HepG2 (cell line): ENCODE results near the gene NPHP3. TPM values are rescaled to one million over a fixed set of nuclear protein-coding genes. Genes with fewer than 3 reads are reported as not detected.

Source experiments
- ATM ChIP-seq: fragments of 450-650 bp; IDR thresholded peaks from 2 replicates; pipeline ENCODE4 v1.7.1; 2017; ENCODE audit warnings: mild to moderate bottlenecking, borderline replicate concordance
- FOXC1 ChIP-seq: sonication (generic); formaldehyde crosslinking; IDR thresholded peaks from 2 replicates; pipeline ENCODE4 v1.8.0; 2022; ENCODE audit warnings: mild to moderate bottlenecking, missing genetic modification reagents, borderline replicate concordance
- IKZF4 ChIP-seq: sonication (generic); formaldehyde crosslinking; IDR thresholded peaks from 2 replicates; pipeline ENCODE4 v1.5.1; 2020; ENCODE audit warnings: borderline replicate concordance, mild to moderate bottlenecking, low read depth, missing genetic modification reagents; ENCODE audit errors: not compliant biosample characterization
- LCORL ChIP-seq, 2 experiments: fragments of 450-650 bp in 1 of 2; sonication (generic) in 1 of 2; formaldehyde crosslinking in 1 of 2; IDR thresholded peaks; 2 replicates each; pipeline versions ENCODE4 v1.5.0 to v1.6.1; 2017 to 2020; ENCODE audit warnings: antibody characterized with exemption in 1 of 2, missing genetic modification reagents in 1 of 2
- MLXIP ChIP-seq: sonication (generic); formaldehyde crosslinking; IDR thresholded peaks from 2 replicates; pipeline ENCODE4 v1.9.0; 2021; ENCODE audit warnings: missing genetic modification reagents, borderline replicate concordance
- PAXIP1 ChIP-seq: sonication (generic); formaldehyde crosslinking; conservative IDR thresholded peaks from 2 replicates; pipeline ENCODE4 v1.4.0; 2020; ENCODE audit warnings: mild to moderate bottlenecking, missing genetic modification reagents, moderate library complexity
- RXRB ChIP-seq: IDR thresholded peaks from 2 replicates; pipeline ENCODE4 v1.6.1; 2016; ENCODE audit warnings: borderline replicate concordance, missing genetic modification reagents, missing compliant biosample characterization
- THAP11 ChIP-seq: IDR thresholded peaks from 2 replicates; pipeline ENCODE4 v1.6.1; 2016; ENCODE audit warnings: missing biosample characterization, missing genetic modification reagents
- THAP9 ChIP-seq: sonication (generic); formaldehyde crosslinking; IDR thresholded peaks from 2 replicates; pipeline ENCODE4; 2020; ENCODE audit warnings: missing genetic modification reagents, mild to moderate bottlenecking, borderline replicate concordance
- ZBTB46 ChIP-seq: sonication (generic); formaldehyde crosslinking; IDR thresholded peaks from 2 replicates; pipeline ENCODE4 v1.4.0; 2020; ENCODE audit warnings: mild to moderate bottlenecking, missing genetic modification reagents, borderline replicate concordance
- ZNF143 ChIP-seq: sonication (generic); formaldehyde crosslinking; IDR thresholded peaks from 2 replicates; pipeline ENCODE4 v1.4.0; 2020; ENCODE audit warnings: missing genetic modification reagents
- ZNF317 ChIP-seq: sonication (generic); formaldehyde crosslinking; IDR thresholded peaks from 2 replicates; pipeline ENCODE4 v1.5.0; 2020; ENCODE audit warnings: mild to moderate bottlenecking, missing genetic modification reagents
- ZNF34 ChIP-seq: sonication (generic); formaldehyde crosslinking; IDR thresholded peaks from 2 replicates; pipeline ENCODE4 v1.4.0; 2020; ENCODE audit warnings: mild to moderate bottlenecking, missing genetic modification reagents, borderline replicate concordance
- ZNF614 ChIP-seq: IDR thresholded peaks from 2 replicates; pipeline ENCODE4 v1.6.1; 2018; ENCODE audit warnings: missing biosample characterization, missing genetic modification reagents, inconsistent platforms, borderline replicate concordance
- ZSCAN5A ChIP-seq: sonication (generic); formaldehyde crosslinking; IDR thresholded peaks from 2 replicates; pipeline ENCODE4 v1.8.0; 2022; ENCODE audit warnings: mild to moderate bottlenecking, missing genetic modification reagents, borderline replicate concordance
- polyA plus RNA-seq, 8 experiments: library from polyadenylated mRNA; depleted of rRNA in 3 of 8; stranded (reverse) in 7 of 8; unstranded in 1 of 8; fragments of >200 nt; fragmentation: Illumina TruSeq in 4 of 8; extraction: Trizol in 4 of 8; gene quantifications; 2 replicates each; pipeline versions ENCODE4 v1.2.1 to v1.2.3, GENCODE V29; 2011 to 2016; ENCODE audit warnings: low read depth in 4 of 8, missing spikeins in 1 of 8, mixed read lengths in 1 of 8; ENCODE audit not compliant: insufficient read depth in 1 of 8
- total RNA-seq, 5 experiments: library from RNA; depleted of rRNA; stranded (reverse); fragments of >200 nt; fragmentation: Illumina TruSeq; extraction: Trizol; gene quantifications; 2 replicates each; pipeline ENCODE4 v1.2.3, GENCODE V29; 2016; ENCODE audit warnings: low read depth in 1 of 5

Gene NPHP3
- total and polyA plus RNA-seq, 2 of the 13 experiments (the other 11 are each of a cell fraction or from before 2014, with no cell fraction given) = 11.0 to 20.2 TPM

GRCh38 chr3:132659365-132660051, 62.7 kb downstream of the NPHP3 start, which contains the start of gene ACAD11 (continued):
- TF ChIP-seq THAP9 (no peak), ZNF317 (CRISPR knock-in tag) (no peak), PAXIP1 (CRISPR knock-in tag) (no peak), LCORL (IDR thresholded peaks at IDR 0.05) (no peak), LCORL (CRISPR knock-in tag; IDR thresholded peaks at IDR 0.05) (peak; percentile 35), ZNF614 (CRISPR knock-in tag) (no peak), ATM (no peak), ZNF34 (0 out of 2 replicates have a peak, but pooled peaks have one; percentile 52), ZBTB46 (CRISPR knock-in tag) (no peak), ZSCAN5A (CRISPR knock-in tag) (no peak), RXRB (CRISPR knock-in tag) (no peak), FOXC1 (CRISPR knock-in tag) (no peak), ZNF143 (0 out of 2 replicates have a peak, but pooled peaks have one; percentile 0), MLXIP (no peak), THAP11 (CRISPR knock-in tag) (0 out of 2 replicates have a peak, but pooled peaks have one; percentile 17), IKZF4 (CRISPR knock-in tag) (no peak)
